GM19397 (cell line): ENCODE results near the gene EML1.
A peak's percentile ranks its signal among the peaks of the same experiment; 100 is the strongest.

Source experiments
- ATAC-seq: cut with Tn5 transposase; IDR thresholded peaks from one replicate; pipeline ENCODE4 v1.9.1; 2021; ENCODE audit warnings: mild to moderate bottlenecking, moderate library complexity; ENCODE audit not compliant: unreplicated experiment

Gene EML1

GRCh38 chr14:99952453-99952852, 159.2 kb downstream of the EML1 start:
- no peak for ATAC-seq

- ATAC-seq: no peak
Observed at GRCh38 chr14:99955826-99956455, 162.7 kb downstream of the EML1 start.

GRCh38 chr14:99958380-99958779, 165.2 kb downstream of the EML1 start:
- ATAC-seq: no peak

GRCh38 chr14:99961826-99962518, 168.8 kb downstream of the EML1 start:
- ATAC-seq: no peak

- no peak for ATAC-seq
Observed at GRCh38 chr14:99964979-99965378, 171.8 kb downstream of the EML1 start.

- ATAC-seq: no peak
Observed at GRCh38 chr14:99966037-99966835, 173.0 kb downstream of the EML1 start.

- no peak for ATAC-seq
Observed at GRCh38 chr14:99966912-99967311, 173.7 kb downstream of the EML1 start.

GRCh38 chr14:99968191-99968920, 175.1 kb downstream of the EML1 start:
- no peak for ATAC-seq

- no peak for ATAC-seq
Observed at GRCh38 chr14:99968941-99969340, 175.7 kb downstream of the EML1 start.

GRCh38 chr14:99969673-99970322, 176.6 kb downstream of the EML1 start:
- no peak for ATAC-seq

GRCh38 chr14:99971087-99971940, 178.1 kb downstream of the EML1 start:
- ATAC-seq: peak; percentile 68

- peak; percentile 26 for ATAC-seq
Observed at GRCh38 chr14:99971941-99972747, 178.9 kb downstream of the EML1 start.

GRCh38 chr14:99972748-99973466, 179.7 kb downstream of the EML1 start:
- no peak for ATAC-seq

- ATAC-seq: no peak
Observed at GRCh38 chr14:99975190-99975589, 182.0 kb downstream of the EML1 start.

- ATAC-seq: no peak
Observed at GRCh38 chr14:99976021-99976420, 182.8 kb downstream of the EML1 start.

- no peak for ATAC-seq
Observed at GRCh38 chr14:99976681-99977080, 183.5 kb downstream of the EML1 start.

GRCh38 chr14:99980299-99980698, 187.1 kb downstream of the EML1 start:
- ATAC-seq: no peak

GRCh38 chr14:99981806-99982205, 188.6 kb downstream of the EML1 start:
- ATAC-seq: no peak
